Measurements from ENCODE around the gene CLEC9A.

GRCh38 chr12:9992296-9992695 lies 38.2 kb upstream of the CLEC9A start:
- no peak for TF ChIP-seq CTCF (IDR thresholded peaks at IDR 0.05; ENCODE audit: control extremely low read depth in 1 of 3, insufficient read depth in 1 of 3, low read depth in 1 of 3, low read length in 3 of 3)
- no peak for TF ChIP-seq POLR2AphosphoS5 (IDR thresholded peaks at IDR 0.05; ENCODE audit: low read depth, low read length)
- TF ChIP-seq ZNF274 (IDR thresholded peaks at IDR 0.05; ENCODE audit: borderline replicate concordance, extremely low read depth, low read length) = no peak
- no peak for TF ChIP-seq USF2 (IDR thresholded peaks at IDR 0.05; ENCODE audit: low read length)
- TF ChIP-seq E2F6 (IDR thresholded peaks at IDR 0.05) = no peak
- TF ChIP-seq YY1 (IDR thresholded peaks at IDR 0.05; ENCODE audit: low read depth, low read length) = no peak
- no peak for TF ChIP-seq CHD2 (IDR thresholded peaks at IDR 0.05; ENCODE audit: low read length)
- TF ChIP-seq POLR2A (IDR thresholded peaks at IDR 0.05; ENCODE audit: control extremely low read depth in 1 of 2, low read depth in 2 of 2, low read length in 2 of 2) = no peak
- TF ChIP-seq CREB1 (IDR thresholded peaks at IDR 0.05) = no peak
- no peak for TF ChIP-seq GTF2F1 (IDR thresholded peaks at IDR 0.05; ENCODE audit: borderline replicate concordance, low read depth, low read length)
- no peak for TF ChIP-seq EZH2 (IDR thresholded peaks at IDR 0.05; ENCODE audit: low read depth, low read length, severe bottlenecking)
- TF ChIP-seq CEBPB (IDR thresholded peaks at IDR 0.05; ENCODE audit: low read depth, low read length) = no peak
- TF ChIP-seq EP300 (IDR thresholded peaks at IDR 0.05; ENCODE audit: borderline replicate concordance in 1 of 2, low read depth in 2 of 2, low read length in 2 of 2) = no peak
- no peak for TF ChIP-seq SP1 (IDR thresholded peaks at IDR 0.05; ENCODE audit: low read depth, low read length)
